HG02943 (cell line): ENCODE measurements around the gene RASGRP2.

Experiments
- ATAC-seq: cut with Tn5 transposase; IDR thresholded peaks from one replicate; pipeline ENCODE4 v1.9.1; 2021; ENCODE audit warnings: mild to moderate bottlenecking, low read depth, moderate library complexity; ENCODE audit not compliant: unreplicated experiment

The RASGRP2 gene

GRCh38 chr11:64758330-64759079, 14.6 kb upstream of the RASGRP2 start:
- no peak for ATAC-seq

GRCh38 chr11:64757549-64758329, 13.8 kb upstream of the RASGRP2 start:
- no peak for ATAC-seq

GRCh38 chr11:64755681-64756361, 11.9 kb upstream of the RASGRP2 start:
- ATAC-seq = no peak

GRCh38 chr11:64754919-64755662, 11.1 kb upstream of the RASGRP2 start:
- no peak for ATAC-seq

GRCh38 chr11:64754124-64754918, 10.4 kb upstream of the RASGRP2 start:
- no peak for ATAC-seq

- ATAC-seq = no peak
These were observed 9.6 kb upstream of the RASGRP2 start for GRCh38 chr11:64753380-64754123.

GRCh38 chr11:64753019-64753379, 9.1 kb upstream of the RASGRP2 start:
- no peak for ATAC-seq

GRCh38 chr11:64752175-64752970, 8.4 kb upstream of the RASGRP2 start:
- no peak for ATAC-seq

- no peak for ATAC-seq
These were observed 7.6 kb upstream of the RASGRP2 start for GRCh38 chr11:64751580-64751979.

- no peak for ATAC-seq
These were observed 7.2 kb upstream of the RASGRP2 start for GRCh38 chr11:64751136-64751535.

- ATAC-seq = no peak
These were observed 6.6 kb upstream of the RASGRP2 start for GRCh38 chr11:64750361-64751054.

GRCh38 chr11:64747961-64748665, 4.2 kb upstream of the RASGRP2 start:
- no peak for ATAC-seq

GRCh38 chr11:64746486-64746885, 2.5 kb upstream of the RASGRP2 start:
- ATAC-seq = no peak

GRCh38 chr11:64745521-64746328, 1.8 kb upstream of the RASGRP2 start:
- ATAC-seq = no peak

- ATAC-seq = no peak
These were observed 1.2 kb upstream of the RASGRP2 start for GRCh38 chr11:64745189-64745520.

GRCh38 chr11:64744544-64745188, 724 bp upstream of the RASGRP2 start:
- ATAC-seq = no peak
